Measurements from ENCODE around the gene DHDH. TPM values are rescaled to one million over a fixed set of nuclear protein-coding genes. Genes with fewer than 3 reads are reported as not detected.
A peak's percentile ranks its signal among the peaks of the same experiment; 100 is the strongest.

The DHDH gene
- total and polyA plus RNA-seq, 4 donors = 0.59 to 4.6 (median 2.0) TPM

DNA sequence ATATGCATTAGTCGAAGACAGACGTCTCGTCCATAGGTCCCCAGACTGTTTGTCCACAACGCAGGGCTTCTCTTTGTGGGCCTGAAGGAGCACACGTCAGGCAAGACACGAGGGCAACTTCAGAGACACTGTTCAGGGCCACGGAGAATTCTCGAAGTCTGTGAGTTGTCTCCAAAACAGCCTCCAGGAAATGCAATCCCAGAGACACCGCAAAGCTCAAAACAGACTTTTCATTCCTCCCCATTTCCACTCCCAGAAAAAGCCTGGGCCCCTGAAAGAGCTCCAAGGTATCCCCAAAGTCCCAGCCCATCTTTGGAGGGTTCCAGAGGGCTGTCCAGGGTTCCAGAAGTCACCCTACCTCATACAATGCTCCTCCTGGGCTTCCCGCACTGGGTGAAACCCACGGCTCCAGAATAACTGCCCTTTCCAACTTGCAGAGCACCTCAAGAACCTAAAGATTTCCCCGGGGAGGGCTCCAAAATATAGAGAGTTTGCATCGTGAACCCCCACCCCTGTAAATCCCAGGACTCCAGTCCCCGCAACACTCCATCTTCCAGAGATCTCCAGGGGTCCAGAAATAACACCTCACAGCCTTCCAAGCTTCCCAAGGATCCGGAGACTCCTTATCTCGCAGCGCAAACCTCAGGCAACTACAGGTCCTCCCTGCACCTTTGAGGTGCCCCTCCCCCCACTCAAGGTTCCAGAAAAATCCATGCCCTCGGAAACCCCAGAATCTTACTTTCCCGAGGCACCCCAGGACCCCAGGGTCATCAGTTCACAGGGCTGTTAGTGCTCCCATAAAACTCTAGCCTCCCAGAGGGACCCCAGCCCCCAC, 30.9 kb downstream of the DHDH start:
- DNase-seq (ENCODE audit: low read depth in 4 of 6, low spot score in 6 of 6) = peak in 1 of 6 donors; percentile 33

GRCh38 chr19:48965040-48965805, 31.7 kb downstream of the DHDH start, which contains the start of gene FTL:
Gene FTL, plus strand, starts transcription at chr19:48965309. Its CDS starts 199 bp downstream, at chr19:48965508.
- Histone ChIP-seq H3K4me3 (ENCODE audit: low read depth, low read length) (peak within 1 kb of the TSS; percentile 81), H3K27me3 (ENCODE audit: control insufficient read depth, insufficient read depth, low read length) (no peaks in the 10 kb centered on the region), H3K36me3 (ENCODE audit: control insufficient read depth, insufficient read depth, low read length) (peaks cover 55% of the 10 kb centered on the region), H3K4me1 (ENCODE audit: control insufficient read depth, insufficient read depth, low read length) (peaks cover 36% of the 10 kb centered on the region), H3K9me3 (ENCODE audit: control insufficient read depth, insufficient read depth, low read length) (no peaks in the 10 kb centered on the region), H3K27ac (ENCODE audit: low read depth, low read length) (peak within 1 kb of the TSS; percentile 90)
- 0% methylated on average over 50 of the region's 52 CpGs for WGBS (ENCODE audit: insufficient coverage)
- DNase-seq (ENCODE audit: low read depth in 4 of 6, low spot score in 6 of 6) = peak; percentile 84 to 98 (median 89)

More for the DNA sequence above, 30.9 kb downstream of the DHDH start:
- Histone ChIP-seq H3K4me1 (ENCODE audit: control insufficient read depth, insufficient read depth, low read length) (peaks cover 36% of the 10 kb centered on the region), H3K4me3 (ENCODE audit: low read depth, low read length) (peak overlapping the region; percentile 81), H3K36me3 (ENCODE audit: control insufficient read depth, insufficient read depth, low read length) (peaks cover 47% of the 10 kb centered on the region), H3K27me3 (ENCODE audit: control insufficient read depth, insufficient read depth, low read length) (no peaks in the 10 kb centered on the region), H3K9me3 (ENCODE audit: control insufficient read depth, insufficient read depth, low read length) (no peaks in the 10 kb centered on the region), H3K27ac (ENCODE audit: low read depth, low read length) (peak overlapping the region; percentile 80)
- 23% methylated on average over 19 of the region's 19 CpGs for WGBS (ENCODE audit: insufficient coverage)

- no peaks in the 10 kb centered on the region for H3K27me3 ChIP-seq (ENCODE audit: control insufficient read depth, insufficient read depth, low read length)
- no peaks in the 10 kb centered on the region for H3K9me3 ChIP-seq (ENCODE audit: control insufficient read depth, insufficient read depth, low read length)
- peak; percentile 84 to 98 (median 88) for DNase-seq (ENCODE audit: low read depth in 4 of 6, low spot score in 6 of 6)
- H3K27ac ChIP-seq (ENCODE audit: low read depth, low read length) = peak overlapping the region; percentile 90
- peaks cover 42% of the 10 kb centered on the region for H3K4me1 ChIP-seq (ENCODE audit: control insufficient read depth, insufficient read depth, low read length)
- peak overlapping the region; percentile 81 for H3K4me3 ChIP-seq (ENCODE audit: low read depth, low read length)
- WGBS (ENCODE audit: insufficient coverage) = 12% methylated on average over 33 of the region's 36 CpGs
- peaks cover 59% of the 10 kb centered on the region for H3K36me3 ChIP-seq (ENCODE audit: control insufficient read depth, insufficient read depth, low read length)
Measured at GRCh38 chr19:48965806-48966540, 32.5 kb downstream of the DHDH start.

GRCh38 chr19:48966541-48967345, 33.2 kb downstream of the DHDH start:
- WGBS (ENCODE audit: insufficient coverage) = 100% methylated on average over 2 of the region's 10 CpGs

GRCh38 chr19:48967346-48968178, 34.1 kb downstream of the DHDH start:
- Histone ChIP-seq H3K27me3 (ENCODE audit: control insufficient read depth, insufficient read depth, low read length) (no peaks in the 10 kb centered on the region), H3K27ac (ENCODE audit: low read depth, low read length) (no peak overlapping the region), H3K9me3 (ENCODE audit: control insufficient read depth, insufficient read depth, low read length) (no peaks in the 10 kb centered on the region), H3K36me3 (ENCODE audit: control insufficient read depth, insufficient read depth, low read length) (peaks cover 55% of the 10 kb centered on the region), H3K4me1 (ENCODE audit: control insufficient read depth, insufficient read depth, low read length) (peaks cover 35% of the 10 kb centered on the region), H3K4me3 (ENCODE audit: low read depth, low read length) (no peak overlapping the region)
- WGBS (ENCODE audit: insufficient coverage) = 84% methylated on average over 8 of the region's 14 CpGs
- no peak for DNase-seq (ENCODE audit: low read depth in 4 of 6, low spot score in 6 of 6)

More at GRCh38 chr19:48966541-48967345, 33.2 kb downstream of the DHDH start:
- H3K4me1 ChIP-seq (ENCODE audit: control insufficient read depth, insufficient read depth, low read length) = peaks cover 42% of the 10 kb centered on the region
- DNase-seq (ENCODE audit: low read depth in 4 of 6, low spot score in 6 of 6) = no peak
- peak overlapping the region; percentile 90 for H3K27ac ChIP-seq (ENCODE audit: low read depth, low read length)
- H3K9me3 ChIP-seq (ENCODE audit: control insufficient read depth, insufficient read depth, low read length) = no peaks in the 10 kb centered on the region
- H3K27me3 ChIP-seq (ENCODE audit: control insufficient read depth, insufficient read depth, low read length) = no peaks in the 10 kb centered on the region
- H3K4me3 ChIP-seq (ENCODE audit: low read depth, low read length) = peak overlapping the region; percentile 81
- H3K36me3 ChIP-seq (ENCODE audit: control insufficient read depth, insufficient read depth, low read length) = peaks cover 57% of the 10 kb centered on the region

DNA sequence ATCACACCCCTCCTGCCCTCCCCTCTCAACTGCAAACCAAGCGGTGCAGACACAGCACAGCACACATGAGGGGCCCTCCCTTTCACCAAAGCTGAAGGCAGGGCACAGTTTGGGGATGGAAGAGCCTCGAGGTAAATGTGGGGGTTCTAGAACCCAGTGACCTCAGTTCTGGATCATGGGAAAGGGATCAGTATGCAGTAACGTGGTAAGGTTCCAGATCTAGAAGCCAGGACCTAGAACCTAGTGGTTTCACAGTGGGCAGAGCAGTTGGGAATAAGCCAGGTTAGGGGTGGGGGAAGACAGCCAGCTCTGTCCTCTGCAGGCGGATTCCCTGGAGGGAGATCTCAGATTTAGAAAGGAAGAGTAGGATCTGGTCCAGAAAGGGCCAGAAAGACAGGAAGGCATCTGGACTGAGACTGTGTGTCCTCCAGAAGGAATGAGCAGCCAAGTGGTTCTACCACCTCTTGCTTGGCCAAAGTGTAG, 34.7 kb downstream of the DHDH start:
- Histone ChIP-seq H3K36me3 (ENCODE audit: control insufficient read depth, insufficient read depth, low read length) (peaks cover 55% of the 10 kb centered on the region), H3K4me3 (ENCODE audit: low read depth, low read length) (no peak overlapping the region), H3K4me1 (ENCODE audit: control insufficient read depth, insufficient read depth, low read length) (peaks cover 32% of the 10 kb centered on the region), H3K9me3 (ENCODE audit: control insufficient read depth, insufficient read depth, low read length) (no peaks in the 10 kb centered on the region), H3K27me3 (ENCODE audit: control insufficient read depth, insufficient read depth, low read length) (no peaks in the 10 kb centered on the region), H3K27ac (ENCODE audit: low read depth, low read length) (no peak overlapping the region)
- WGBS (ENCODE audit: insufficient coverage) = 91% methylated on average over 3 of the region's 4 CpGs
- no peak for DNase-seq (ENCODE audit: low read depth in 4 of 6, low spot score in 6 of 6)

DNA sequence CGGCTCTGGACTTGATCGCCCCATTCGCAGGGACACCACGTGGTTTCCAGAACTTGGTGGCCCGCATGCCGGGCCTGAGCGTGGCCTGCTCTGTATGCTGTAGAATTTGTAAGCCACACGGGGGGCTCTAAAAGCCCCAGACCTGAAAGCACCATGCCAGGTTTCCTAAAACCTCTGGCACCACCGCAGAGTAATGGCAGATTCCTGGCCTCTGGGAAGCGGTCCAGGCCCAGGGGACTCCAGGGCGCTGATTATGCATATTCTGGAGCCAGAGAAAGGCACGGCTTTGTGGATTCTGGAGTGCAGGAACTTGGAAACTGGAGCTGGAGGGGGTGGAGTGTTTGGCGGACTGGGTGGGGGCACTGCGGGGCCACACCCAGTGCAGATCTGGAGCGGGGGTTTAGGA, 35.3 kb downstream of the DHDH start:
- no peak for DNase-seq (ENCODE audit: low read depth in 4 of 6, low spot score in 6 of 6)
- Histone ChIP-seq H3K27me3 (ENCODE audit: control insufficient read depth, insufficient read depth, low read length) (no peaks in the 10 kb centered on the region), H3K9me3 (ENCODE audit: control insufficient read depth, insufficient read depth, low read length) (no peaks in the 10 kb centered on the region), H3K4me1 (ENCODE audit: control insufficient read depth, insufficient read depth, low read length) (peaks cover 26% of the 10 kb centered on the region), H3K27ac (ENCODE audit: low read depth, low read length) (no peak overlapping the region), H3K36me3 (ENCODE audit: control insufficient read depth, insufficient read depth, low read length) (peaks cover 61% of the 10 kb centered on the region), H3K4me3 (ENCODE audit: low read depth, low read length) (no peak overlapping the region)
- WGBS (ENCODE audit: insufficient coverage) = 94% methylated on average over 15 of the region's 15 CpGs
